ENCODE data around the gene SULT1A1.
A peak's percentile ranks its signal among the peaks of the same experiment; 100 is the strongest.

SULT1A1 gene

GRCh38 chr16:28589930-28590329 lies 19.9 kb downstream of the SULT1A1 start:
- DNase-seq: no peak

- DNase-seq: no peak
Measured at GRCh38 chr16:28589069-28589468, 20.8 kb downstream of the SULT1A1 start.

GRCh38 chr16:28587386-28587785 lies 22.5 kb downstream of the SULT1A1 start:
- DNase-seq: no peak

GRCh38 chr16:28586466-28586865 lies 23.4 kb downstream of the SULT1A1 start:
- DNase-seq: no peak

GRCh38 chr16:28585674-28586073 lies 24.2 kb downstream of the SULT1A1 start:
- DNase-seq: peak; percentile 57

GRCh38 chr16:28580726-28581315 lies 29.0 kb downstream of the SULT1A1 start:
- no peak for DNase-seq

- no peak for DNase-seq
Measured at GRCh38 chr16:28575446-28576109, 34.3 kb downstream of the SULT1A1 start.

- no peak for DNase-seq
Measured at GRCh38 chr16:28574925-28575324, 34.9 kb downstream of the SULT1A1 start.

- DNase-seq: no peak
Measured at GRCh38 chr16:28573738-28574718, 35.8 kb downstream of the SULT1A1 start.

- no peak for DNase-seq
Measured at GRCh38 chr16:28572696-28573510, 36.9 kb downstream of the SULT1A1 start.

GRCh38 chr16:28569968-28570752 lies 39.7 kb downstream of the SULT1A1 start:
- DNase-seq: no peak

GRCh38 chr16:28569021-28569420 lies 40.8 kb downstream of the SULT1A1 start:
- no peak for DNase-seq

- no peak for DNase-seq
Measured at GRCh38 chr16:28567292-28567691, 42.6 kb downstream of the SULT1A1 start.

- DNase-seq: peak; percentile 87
Measured at GRCh38 chr16:28566233-28566925, 43.5 kb downstream of the SULT1A1 start.

GRCh38 chr16:28563218-28563617 lies 46.6 kb downstream of the SULT1A1 start:
- DNase-seq: no peak

GRCh38 chr16:28562199-28562598 lies 47.6 kb downstream of the SULT1A1 start:
- no peak for DNase-seq

GRCh38 chr16:28561557-28562187 lies 48.2 kb downstream of the SULT1A1 start:
- DNase-seq: no peak

- no peak for DNase-seq
Measured at GRCh38 chr16:28558456-28558855, 51.4 kb downstream of the SULT1A1 start.

- DNase-seq: peak; percentile 77
Measured at GRCh38 chr16:28556914-28557320, 52.9 kb downstream of the SULT1A1 start.

- no peak for DNase-seq
Measured at GRCh38 chr16:28555561-28555960, 54.3 kb downstream of the SULT1A1 start.

Measured in NCI-H82 (cell line).